SHP77 treated with DMSO at 0.1 percent for 48 hours (cell line): ENCODE data around the gene FRYL.
"Not testable (repeated sequence)": the region's sequence is repeated elsewhere in the genome, so short reads cannot be mapped to it uniquely, and the experiment has no call there.

Experiments used
- DNase-seq: peaks from one replicate; lab custom pipeline; 2025; lab: John Stamatoyannopoulos, UW

Gene FRYL

GRCh38 chr4:48694824-48695223 is 85.3 kb downstream of the FRYL start:
- DNase-seq = no peak

GRCh38 chr4:48693856-48694574 is 86.1 kb downstream of the FRYL start:
- no peak for DNase-seq

DNA sequence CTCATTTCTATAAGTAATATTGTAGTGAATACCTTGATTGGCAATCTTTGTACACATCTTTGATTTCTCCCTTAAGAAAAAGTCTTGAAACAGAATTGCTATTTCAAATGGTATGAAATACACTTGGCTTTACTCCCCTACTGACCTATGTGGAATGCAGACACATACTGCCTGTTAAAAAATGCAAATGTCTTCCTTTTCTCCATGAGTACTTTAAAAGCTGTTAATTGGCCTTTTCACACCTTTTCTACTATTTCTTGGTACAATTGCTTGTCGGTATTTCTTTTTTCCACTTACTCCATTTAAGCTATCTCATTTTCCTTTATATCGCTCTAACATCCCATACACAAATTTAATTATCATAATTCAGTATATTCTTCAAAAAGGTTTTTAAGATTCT is 87.2 kb downstream of the FRYL start:
- no peak for DNase-seq

GRCh38 chr4:48692044-48692443 is 88.0 kb downstream of the FRYL start:
- DNase-seq = no peak

GRCh38 chr4:48688953-48689352 is 91.1 kb downstream of the FRYL start:
- no peak for DNase-seq

GRCh38 chr4:48687313-48688051 is 92.6 kb downstream of the FRYL start:
- DNase-seq = no peak

DNA sequence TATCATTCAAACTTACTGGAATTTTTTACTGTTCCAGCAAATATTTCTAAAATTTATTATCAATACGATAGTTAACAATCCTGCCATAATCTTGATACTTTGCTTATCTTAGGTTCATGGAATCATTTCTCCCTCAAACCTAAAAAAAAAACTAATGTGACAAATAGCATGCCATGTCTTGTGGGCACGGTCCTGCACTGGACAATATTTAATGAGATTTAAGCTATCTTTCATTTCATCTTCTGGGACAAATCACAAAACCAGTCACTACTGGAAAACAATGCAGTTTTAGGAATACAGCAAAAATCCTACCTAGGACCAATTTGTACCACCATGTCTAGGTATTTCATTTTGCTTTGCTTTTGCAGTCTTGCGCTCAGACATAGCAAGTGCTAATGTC is 93.7 kb downstream of the FRYL start:
- DNase-seq = no peak

- no peak for DNase-seq
These were observed 96.1 kb downstream of the FRYL start for GRCh38 chr4:48683784-48684666.

DNA sequence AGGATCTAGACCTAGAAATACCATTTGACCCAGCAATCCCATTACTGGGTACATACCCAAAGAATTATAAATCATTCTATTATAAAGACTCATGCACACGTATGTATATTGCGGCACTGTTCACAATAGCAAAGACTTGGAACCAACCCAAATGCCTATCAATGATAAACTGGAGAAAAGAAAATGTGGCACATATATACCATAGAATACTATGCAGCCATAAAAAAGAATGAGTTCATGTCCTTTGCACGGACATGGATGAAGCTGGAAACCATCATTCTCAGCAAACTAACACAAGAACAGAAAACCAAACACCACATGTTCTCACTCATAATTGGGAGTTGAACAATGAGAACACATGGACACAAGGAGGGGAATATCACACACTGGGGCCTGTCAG is 97.2 kb downstream of the FRYL start:
- DNase-seq = not testable (repeated sequence)

- DNase-seq = no peak
These were observed 98.2 kb downstream of the FRYL start for GRCh38 chr4:48681856-48682255.

GRCh38 chr4:48680848-48681568 is 99.1 kb downstream of the FRYL start:
- DNase-seq = no peak

DNA sequence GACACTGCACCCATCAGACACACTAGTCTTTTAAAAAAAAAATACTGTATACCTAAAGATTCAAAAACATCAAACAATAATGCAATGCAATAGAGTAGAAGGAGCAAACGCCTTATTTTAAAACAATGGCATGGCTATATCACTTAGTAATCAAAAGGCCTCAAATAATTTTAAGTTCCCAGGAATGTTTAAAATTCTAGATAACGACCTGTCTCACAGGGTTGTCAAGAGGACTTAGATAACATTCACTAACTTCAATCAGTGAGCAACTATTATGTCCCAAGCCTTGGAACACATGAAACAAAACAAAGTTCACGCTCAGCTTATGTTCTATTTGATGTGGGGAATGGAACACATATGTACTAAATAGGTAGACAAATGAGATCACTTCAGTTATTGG is 106.5 kb downstream of the FRYL start:
- no peak for DNase-seq

DNA sequence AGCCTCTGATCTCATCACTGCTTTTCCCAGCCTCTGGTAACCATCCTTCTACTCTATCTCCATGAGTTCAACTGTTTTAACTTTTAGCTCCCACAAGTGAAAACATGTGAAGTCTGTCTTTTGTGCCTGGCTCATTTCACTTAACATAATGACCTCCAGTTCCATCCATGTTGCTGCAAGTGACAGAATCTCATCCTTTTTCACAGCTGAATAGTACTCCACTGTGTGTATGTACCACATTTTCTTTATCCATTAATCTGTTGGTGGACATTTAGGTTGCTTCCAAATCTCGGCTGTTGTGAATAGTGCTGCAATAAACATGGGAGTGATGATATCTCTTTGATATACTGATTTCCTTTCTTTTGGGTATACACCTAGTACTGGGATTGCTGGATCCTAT is 109.5 kb downstream of the FRYL start:
- DNase-seq = no peak

GRCh38 chr4:48669086-48669485 is 111.0 kb downstream of the FRYL start:
- no peak for DNase-seq

DNA sequence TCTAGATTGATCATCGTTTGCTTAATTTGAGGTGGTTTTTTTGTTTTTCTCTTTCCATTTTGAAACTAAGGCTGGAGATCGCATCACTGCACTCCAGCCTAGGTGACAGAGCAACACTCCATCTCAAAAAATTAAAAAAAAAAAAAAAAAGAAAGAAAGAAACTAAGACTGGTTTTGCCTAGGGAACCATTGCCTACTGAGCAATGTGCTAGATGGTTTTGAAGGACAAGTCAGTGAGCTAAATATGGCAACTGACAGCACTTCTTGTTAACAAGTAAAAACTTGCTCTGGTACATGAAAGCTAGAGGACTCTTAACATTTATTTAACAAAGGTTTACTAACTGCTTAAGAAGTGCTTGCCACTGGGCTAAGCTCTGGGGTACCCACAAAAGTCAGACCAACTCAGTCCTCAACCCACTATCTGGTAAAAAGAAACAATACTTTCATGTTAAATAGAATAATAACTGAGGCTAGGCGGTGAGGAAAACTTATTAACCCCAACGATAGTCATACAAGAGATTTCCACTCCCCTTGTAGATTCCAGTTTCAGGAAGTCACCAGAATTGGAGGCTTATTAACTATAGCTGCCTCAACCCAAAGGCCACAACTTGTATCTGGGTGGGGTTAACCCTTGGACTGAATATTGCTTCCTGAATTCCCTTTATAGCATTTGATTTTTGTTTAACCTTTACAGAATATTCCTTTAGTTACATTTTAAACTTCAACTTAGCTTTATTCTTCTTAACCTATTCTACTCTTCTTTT is 111.6 kb downstream of the FRYL start:
- DNase-seq = no peak

GRCh38 chr4:48667148-48667547 is 112.9 kb downstream of the FRYL start:
- no peak for DNase-seq

DNA sequence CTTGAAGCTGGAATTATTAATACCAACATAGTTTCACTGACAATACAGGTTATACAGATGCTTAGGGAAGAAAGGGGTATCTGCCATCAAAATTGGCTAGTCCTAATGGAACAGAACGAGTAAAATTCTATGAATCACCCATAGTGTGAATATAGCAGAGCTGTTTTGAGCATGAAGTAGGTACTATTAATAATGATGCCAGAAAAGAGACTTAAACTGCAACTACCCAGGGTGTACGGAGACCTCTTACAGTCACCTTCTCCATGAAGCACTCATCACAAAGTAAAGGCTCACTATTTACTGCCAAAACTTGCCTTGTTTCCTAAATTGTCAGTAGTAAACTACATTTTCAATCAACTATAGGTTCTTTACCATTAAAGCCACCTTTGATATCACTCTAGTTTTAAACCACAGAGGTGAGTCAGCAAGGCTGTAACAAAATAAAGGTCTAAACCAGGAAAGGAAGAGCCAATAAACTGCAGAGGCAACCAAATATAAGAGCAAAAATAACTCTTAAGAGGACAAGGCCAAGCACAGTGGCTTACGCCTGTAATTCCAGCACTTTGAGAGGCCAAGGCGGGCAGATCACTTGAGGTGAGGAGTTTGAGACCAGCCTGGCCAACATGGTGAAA is 114.4 kb downstream of the FRYL start:
- DNase-seq = no peak

DNA sequence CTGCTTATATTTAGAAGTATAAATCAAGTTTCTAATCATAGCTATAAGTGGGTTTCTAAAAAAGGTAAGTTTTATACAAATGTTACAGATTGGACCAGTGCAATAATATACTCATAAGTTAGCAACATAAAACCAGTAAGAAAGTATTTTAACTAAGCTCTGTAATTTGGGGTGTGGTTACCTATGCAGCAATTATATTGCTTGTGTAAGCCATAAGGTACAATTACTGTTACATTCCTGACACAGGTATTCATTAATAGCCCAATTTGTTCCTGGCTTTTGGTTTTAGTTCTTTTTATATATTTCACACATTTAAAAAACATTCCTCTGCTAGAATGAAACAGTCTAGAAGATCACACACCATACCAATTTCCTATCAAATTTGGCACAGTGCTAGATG is 115.1 kb downstream of the FRYL start:
- DNase-seq = no peak

GRCh38 chr4:48661391-48661790 is 118.7 kb downstream of the FRYL start:
- no peak for DNase-seq

DNA sequence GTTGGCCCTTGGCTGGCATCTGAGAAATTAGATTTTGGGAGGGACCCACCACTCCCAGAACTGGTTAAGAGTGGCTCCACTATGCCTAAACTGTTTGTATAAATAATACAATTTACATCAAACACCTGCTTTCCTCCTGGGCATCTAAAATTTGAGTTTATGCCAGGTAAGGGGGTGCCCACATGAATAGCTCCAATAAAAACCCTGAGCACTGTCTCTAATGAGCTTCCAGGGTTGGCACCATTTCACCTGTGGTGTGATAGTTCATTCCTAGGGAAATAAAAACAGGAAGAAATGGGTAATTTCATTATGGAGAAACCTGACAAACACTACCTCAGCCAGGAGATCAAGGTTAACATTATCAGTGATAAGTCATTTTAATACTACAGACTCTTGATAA is 119.7 kb downstream of the FRYL start:
- no peak for DNase-seq
